Stimulated activated CD8-positive, alpha-beta memory T cell treated with anti-CD3 and anti-CD28 coated beads, Interleukin-12 subunit alpha, Interleukin-12 subunit beta, amount 100 ng/mL, for 24 hours (primary cell): ENCODE measurements around the gene IP6K1.
"Not testable (repeated sequence)": the region's sequence is repeated elsewhere in the genome, so short reads cannot be mapped to it uniquely, and the experiment has no call there.

Experiments used
- DNase-seq: peaks from one replicate; pipeline ENCODE4 v3.0.0-alpha.2; 2020; ENCODE audit errors: extremely low read depth

The IP6K1 gene

GRCh38 chr3:49712166-49712565, 74.2 kb downstream of the IP6K1 start:
- no peak for DNase-seq

GRCh38 chr3:49711489-49711888, 74.9 kb downstream of the IP6K1 start:
- DNase-seq, result no peak

DNA sequence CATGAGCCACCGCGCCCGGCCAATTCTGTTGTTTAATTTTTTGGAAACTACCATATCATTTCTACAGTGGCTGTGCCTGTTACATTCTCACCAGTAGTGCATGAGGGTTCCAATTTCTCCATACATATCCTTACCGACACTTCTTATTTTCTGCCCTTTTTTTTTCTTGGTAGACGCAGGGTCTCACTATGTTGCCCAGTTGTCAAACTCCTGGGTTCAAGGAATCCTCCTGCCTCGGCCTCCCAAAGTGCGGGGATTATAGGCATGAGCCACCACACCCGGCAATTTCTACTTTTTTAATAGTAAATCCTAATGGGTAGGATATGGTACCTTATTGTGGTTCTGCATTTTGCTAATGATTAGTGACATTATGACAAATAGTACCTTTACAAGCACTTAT, 76.5 kb downstream of the IP6K1 start:
- no peak for DNase-seq

DNA sequence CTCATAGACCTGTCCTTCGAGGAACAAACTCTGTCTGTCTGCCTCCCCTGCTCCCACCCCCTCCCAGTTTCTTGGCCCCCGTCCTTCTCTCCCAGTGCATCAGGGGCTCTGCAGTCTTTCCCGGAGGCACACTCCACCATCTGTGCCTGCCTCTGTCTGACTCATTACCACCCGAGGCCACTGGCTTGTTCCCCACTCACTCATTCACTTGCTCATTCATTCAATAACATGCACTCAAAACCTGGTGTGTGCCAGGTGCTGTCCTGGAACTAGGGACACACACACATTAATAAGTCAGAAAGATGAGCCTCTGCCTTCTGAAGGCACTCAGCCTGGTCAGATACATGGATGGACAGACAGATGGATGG, 79.2 kb downstream of the IP6K1 start:
- DNase-seq, result no peak

- DNase-seq, result no peak
These were observed 79.8 kb downstream of the IP6K1 start for GRCh38 chr3:49706456-49707112.

DNA sequence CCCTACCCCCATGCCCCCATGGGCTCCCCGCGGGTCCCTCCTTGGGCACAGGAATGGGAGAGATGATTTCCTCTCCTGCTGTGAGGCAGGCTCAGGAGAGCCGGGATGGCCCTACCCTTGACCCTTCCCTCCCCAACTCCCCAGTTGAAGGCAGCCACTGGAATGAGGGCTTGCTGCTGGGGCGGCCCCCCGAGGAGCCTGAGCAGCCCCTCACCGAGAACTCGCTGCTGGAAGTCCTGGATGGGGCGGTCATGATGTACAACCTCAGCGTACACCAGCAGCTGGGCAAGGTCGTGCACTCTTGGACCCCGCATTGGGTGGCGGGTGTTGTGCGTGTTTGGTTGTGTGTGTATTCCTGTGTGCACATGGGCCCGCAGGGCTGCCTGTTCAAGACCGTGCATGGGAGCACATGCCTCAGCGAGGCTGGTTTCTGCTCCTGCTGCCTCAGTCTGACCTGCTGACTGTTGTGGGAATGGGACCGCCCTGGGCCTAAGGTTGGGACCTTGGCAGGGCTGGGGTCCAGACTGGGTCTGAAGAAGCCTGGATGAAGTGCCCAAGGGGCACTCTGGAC, 80.9 kb downstream of the IP6K1 start:
- no peak for DNase-seq

- no peak for DNase-seq
These were observed 81.7 kb downstream of the IP6K1 start for GRCh38 chr3:49704629-49705028.

GRCh38 chr3:49703956-49704355, 82.4 kb downstream of the IP6K1 start:
- no peak for DNase-seq

- no peak for DNase-seq
These were observed 82.9 kb downstream of the IP6K1 start for GRCh38 chr3:49703443-49703927.

DNA sequence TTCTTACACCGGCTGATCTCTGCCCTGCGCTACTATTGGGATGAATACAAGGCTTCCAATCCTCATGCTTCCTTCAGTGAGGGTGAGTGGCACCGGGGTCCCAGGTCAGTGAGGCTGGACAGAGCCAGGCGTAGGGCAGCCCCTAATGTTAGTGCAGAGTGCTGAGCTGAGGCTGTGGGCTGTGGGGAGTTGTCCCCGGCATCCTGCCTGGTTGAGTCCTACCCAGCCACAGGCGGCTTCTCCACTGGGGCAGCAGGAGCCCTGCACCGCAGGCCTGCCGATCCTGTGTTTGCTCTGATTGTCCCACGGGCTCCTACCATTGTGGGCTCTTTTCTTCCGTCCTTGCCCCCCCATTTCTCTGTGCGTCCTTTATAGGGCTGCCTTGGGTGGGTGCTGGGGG, 83.7 kb downstream of the IP6K1 start:
- no peak for DNase-seq

GRCh38 chr3:49701388-49702077, 84.8 kb downstream of the IP6K1 start:
- DNase-seq, result no peak

DNA sequence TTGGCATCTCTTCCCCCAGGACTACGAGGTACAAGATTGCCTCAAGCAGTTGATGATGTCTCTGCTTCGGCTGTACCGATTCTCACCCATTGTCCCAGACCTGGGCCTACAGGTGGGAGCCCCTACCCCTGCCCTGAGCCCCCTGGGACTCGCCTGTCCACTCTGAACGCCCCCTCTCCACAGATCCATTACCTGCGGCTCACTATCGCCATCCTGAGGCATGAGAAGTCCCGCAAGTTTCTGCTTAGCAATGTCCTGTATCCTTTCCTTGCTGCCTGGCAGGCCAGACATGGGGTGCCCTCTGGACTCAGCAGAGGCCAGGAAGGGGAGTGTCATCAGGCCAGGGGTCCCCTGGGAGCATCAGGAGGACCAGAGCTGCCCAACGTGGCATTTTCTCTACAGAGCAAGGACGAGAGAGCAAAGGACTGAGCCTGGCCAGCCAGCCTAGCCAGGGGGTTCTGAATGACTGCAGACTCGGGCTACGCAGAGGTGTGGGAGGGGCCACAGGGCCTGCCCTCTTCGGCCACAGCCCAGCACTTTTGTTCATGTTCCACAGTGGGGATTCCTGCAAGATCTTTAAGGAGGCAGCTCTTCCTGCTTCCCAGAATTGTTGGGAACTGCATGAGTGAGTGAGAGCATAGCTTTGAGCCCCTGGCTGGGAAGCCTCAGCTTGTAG, 85.8 kb downstream of the IP6K1 start:
- DNase-seq, result no peak

DNA sequence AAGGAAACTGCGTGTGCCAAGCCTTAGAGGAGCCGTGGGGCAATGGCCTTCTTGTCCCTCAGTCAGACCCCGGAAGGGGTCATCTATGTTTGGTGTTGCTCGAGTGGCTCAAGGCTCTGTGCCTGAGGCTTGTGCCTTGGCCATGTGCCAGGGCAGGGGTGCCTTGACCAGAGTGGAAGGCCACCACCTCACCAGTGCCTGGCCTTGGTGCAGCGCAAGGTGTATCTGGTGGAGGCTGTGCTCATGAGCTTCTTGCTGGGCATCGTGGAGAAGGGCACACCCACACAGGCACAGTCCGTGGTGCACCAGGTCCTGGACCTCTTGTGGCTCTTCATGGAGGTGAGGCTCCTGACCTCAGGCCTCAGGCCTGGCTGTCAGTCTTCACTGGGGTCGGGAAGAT, 86.3 kb downstream of the IP6K1 start:
- DNase-seq, result no peak

GRCh38 chr3:49699281-49699979, 86.9 kb downstream of the IP6K1 start:
- no peak for DNase-seq

- not testable (repeated sequence) for DNase-seq
These were observed 90.9 kb downstream of the IP6K1 start for GRCh38 chr3:49695350-49696015.

DNA sequence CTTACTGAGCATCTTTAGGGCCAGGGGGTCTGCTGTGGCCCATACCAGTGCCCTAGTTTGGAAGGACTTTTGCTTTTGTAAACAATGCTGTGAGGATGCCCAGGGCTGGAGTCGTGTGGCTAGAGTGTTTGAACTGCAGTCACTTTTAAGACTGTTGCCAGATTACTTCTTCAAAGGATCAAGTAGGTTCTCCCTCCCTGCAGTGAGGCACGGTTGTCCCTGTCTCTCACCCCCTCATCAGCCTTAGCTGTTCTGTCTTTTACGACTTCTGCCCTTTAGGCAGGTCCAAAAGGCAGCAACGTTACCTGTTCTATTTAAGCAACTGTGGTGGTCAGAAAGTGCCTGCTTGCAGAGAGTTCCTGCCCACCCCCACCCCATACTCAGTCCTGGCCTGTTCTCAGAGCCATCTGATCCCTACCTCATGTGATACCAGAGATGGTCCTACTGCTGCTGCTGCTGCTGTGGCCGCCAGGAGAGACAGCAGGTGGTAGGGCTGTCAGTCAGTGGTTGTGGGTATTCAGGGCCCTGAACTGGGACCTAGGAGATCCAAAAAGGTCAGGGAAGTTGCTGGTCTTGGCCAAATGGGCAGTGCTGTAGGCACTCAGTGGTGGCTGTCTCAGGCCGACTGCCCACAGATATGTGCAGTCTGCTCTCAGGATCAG, 91.8 kb downstream of the IP6K1 start:
- DNase-seq, result not testable (repeated sequence)

GRCh38 chr3:49691481-49691880, 94.9 kb downstream of the IP6K1 start:
- DNase-seq, result not testable (repeated sequence)

- DNase-seq, result not testable (repeated sequence)
These were observed 95.5 kb downstream of the IP6K1 start for GRCh38 chr3:49690856-49691255.

DNA sequence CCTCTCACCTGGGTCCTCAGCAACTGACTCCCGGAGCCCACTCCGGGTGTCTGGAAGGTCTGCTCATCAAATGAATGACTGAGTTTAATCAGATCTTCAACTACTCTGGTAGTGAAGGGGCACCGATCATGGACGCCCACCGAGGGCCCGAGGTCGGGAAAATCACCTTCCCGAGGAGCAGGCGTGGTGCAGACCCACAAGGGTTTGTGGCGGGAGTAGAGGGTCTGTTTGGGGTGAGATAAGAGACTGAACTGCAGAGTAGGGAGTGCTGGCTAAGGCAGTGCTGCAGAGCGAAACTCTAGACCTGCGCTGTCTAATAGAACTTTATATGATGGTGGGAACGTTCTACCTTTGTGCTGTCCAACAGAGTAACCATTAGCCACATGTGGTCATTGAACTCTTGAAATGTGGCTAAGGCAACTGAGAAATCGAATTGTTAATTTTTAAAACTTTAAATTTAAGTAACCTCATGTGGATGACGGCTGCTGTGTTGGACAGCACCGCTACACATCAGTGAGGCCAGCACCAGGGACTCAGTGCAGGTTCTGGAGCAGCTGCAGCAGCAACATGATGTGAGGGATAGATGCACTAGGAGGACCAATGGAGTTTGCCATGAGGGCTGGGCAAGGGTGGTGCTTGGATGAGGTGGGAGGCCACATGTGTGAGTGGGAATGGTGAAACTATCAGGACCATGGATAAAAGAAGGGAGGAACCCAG, 96.3 kb downstream of the IP6K1 start:
- DNase-seq, result not testable (repeated sequence)
